Neural crest cell (in vitro differentiated cells): ENCODE measurements around the gene COL4A4. TPM values are rescaled to one million over a fixed set of nuclear protein-coding genes. Genes with fewer than 3 reads are reported as not detected.

Experiments used
- DNase-seq: peaks from one replicate; pipeline ENCODE4 v3.0.0; 2021; ENCODE audit warnings: low read depth, mixed read lengths, low spot score
- H3K27ac Mint-ChIP-seq: one replicate; pipeline ENCODE4 v1.8.0; 2021; ENCODE audit warnings: mild to moderate bottlenecking, mixed read lengths; ENCODE audit not compliant: unreplicated experiment
- H3K27me3 Mint-ChIP-seq: 2 replicates; pipeline ENCODE4 v1.8.0; 2021; ENCODE audit warnings: low read depth, mild to moderate bottlenecking, mixed read lengths
- H3K36me3 Mint-ChIP-seq: 2 replicates; pipeline ENCODE4 v1.8.0; 2021; ENCODE audit warnings: low read depth, mild to moderate bottlenecking, mixed read lengths
- H3K4me1 Mint-ChIP-seq: 2 replicates; pipeline ENCODE4 v1.8.0; 2021; ENCODE audit warnings: mixed read lengths
- H3K4me3 Mint-ChIP-seq: one replicate; pipeline ENCODE4 v1.8.0; 2021; ENCODE audit warnings: mild to moderate bottlenecking, mixed read lengths
- H3K9me3 Mint-ChIP-seq: 2 replicates; pipeline ENCODE4 v1.8.0; 2021; ENCODE audit warnings: mixed read lengths
- total RNA-seq: library from RNA; stranded (reverse); gene quantifications from 2 replicates; pipeline ENCODE4 v1.2.1, GENCODE V29; 2021
- TF ChIP-seq, protein P1 (sequence below): fragments of 200-600 bp; sonication (generic); conservative IDR thresholded peaks from 2 replicates; pipeline ENCODE4 v1.5.0; 2021; ENCODE audit warnings: antibody characterized with exemption, mild to moderate bottlenecking

The COL4A4 gene
- total RNA-seq, 1 donor from 2014 or later: 0.19 TPM

GRCh38 chr2:227186751-227187150 is 22.7 kb upstream of the COL4A4 start:
- H3K27me3 Mint-ChIP-seq: no peaks in the 10 kb centered on the region
- H3K9me3 Mint-ChIP-seq: peaks cover 4% of the 10 kb centered on the region
- H3K4me3 Mint-ChIP-seq: no peak overlapping the region
- peaks cover 23% of the 10 kb centered on the region for H3K4me1 Mint-ChIP-seq
- no peak overlapping the region for H3K27ac Mint-ChIP-seq
- TF ChIP-seq, protein P1, sequence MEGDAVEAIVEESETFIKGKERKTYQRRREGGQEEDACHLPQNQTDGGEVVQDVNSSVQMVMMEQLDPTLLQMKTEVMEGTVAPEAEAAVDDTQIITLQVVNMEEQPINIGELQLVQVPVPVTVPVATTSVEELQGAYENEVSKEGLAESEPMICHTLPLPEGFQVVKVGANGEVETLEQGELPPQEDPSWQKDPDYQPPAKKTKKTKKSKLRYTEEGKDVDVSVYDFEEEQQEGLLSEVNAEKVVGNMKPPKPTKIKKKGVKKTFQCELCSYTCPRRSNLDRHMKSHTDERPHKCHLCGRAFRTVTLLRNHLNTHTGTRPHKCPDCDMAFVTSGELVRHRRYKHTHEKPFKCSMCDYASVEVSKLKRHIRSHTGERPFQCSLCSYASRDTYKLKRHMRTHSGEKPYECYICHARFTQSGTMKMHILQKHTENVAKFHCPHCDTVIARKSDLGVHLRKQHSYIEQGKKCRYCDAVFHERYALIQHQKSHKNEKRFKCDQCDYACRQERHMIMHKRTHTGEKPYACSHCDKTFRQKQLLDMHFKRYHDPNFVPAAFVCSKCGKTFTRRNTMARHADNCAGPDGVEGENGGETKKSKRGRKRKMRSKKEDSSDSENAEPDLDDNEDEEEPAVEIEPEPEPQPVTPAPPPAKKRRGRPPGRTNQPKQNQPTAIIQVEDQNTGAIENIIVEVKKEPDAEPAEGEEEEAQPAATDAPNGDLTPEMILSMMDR: no peak
- no peak for DNase-seq
- H3K36me3 Mint-ChIP-seq: no peaks in the 10 kb centered on the region

GRCh38 chr2:227185615-227186232 is 21.7 kb upstream of the COL4A4 start:
- H3K27me3 Mint-ChIP-seq: no peaks in the 10 kb centered on the region
- H3K27ac Mint-ChIP-seq: no peak overlapping the region
- TF ChIP-seq, protein P1: no peak
- no peak for DNase-seq
- no peaks in the 10 kb centered on the region for H3K36me3 Mint-ChIP-seq
- no peak overlapping the region for H3K4me3 Mint-ChIP-seq
- peaks cover 4% of the 10 kb centered on the region for H3K9me3 Mint-ChIP-seq
- H3K4me1 Mint-ChIP-seq: peaks cover 17% of the 10 kb centered on the region

DNA sequence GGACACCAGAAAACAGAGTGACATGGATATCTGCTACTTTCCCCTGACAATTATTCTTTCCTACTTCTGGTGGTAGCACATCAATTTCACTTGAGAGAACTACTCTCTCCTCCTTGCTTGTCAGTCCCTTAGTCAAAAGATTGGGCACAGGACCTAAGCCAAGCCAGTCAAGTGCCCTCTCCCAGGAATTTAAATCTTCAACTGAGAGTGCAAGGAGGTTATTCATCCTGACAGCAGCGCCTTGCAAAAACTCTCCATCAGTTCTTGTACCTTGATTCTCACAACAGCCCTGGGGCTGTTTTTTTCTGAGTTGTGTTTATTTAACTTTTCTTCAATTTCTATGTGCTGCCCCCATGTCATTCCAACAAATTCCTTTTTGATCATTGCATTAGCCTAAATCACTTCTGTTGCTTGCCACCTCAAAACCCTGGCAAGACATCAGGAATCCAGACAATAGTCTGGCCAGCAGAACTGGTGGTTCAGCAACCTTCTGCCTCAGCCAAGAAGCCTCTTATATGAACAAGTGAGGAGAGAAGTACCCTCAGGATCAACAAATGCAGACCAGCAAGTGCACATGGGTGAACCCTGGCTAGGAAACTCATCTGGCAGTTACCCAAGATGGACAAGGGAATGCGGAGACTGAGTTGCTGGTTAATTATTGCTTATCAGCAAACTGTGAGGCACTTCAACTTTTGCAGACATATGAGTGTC is 19.8 kb upstream of the COL4A4 start:
- Mint-ChIP-seq H3K4me3 (no peak overlapping the region), H3K36me3 (no peaks in the 10 kb centered on the region), H3K4me1 (peaks cover 16% of the 10 kb centered on the region), H3K27me3 (no peaks in the 10 kb centered on the region), H3K27ac (no peak overlapping the region), H3K9me3 (peaks cover 4% of the 10 kb centered on the region)
- TF ChIP-seq, protein P1: no peak
- no peak for DNase-seq

DNA sequence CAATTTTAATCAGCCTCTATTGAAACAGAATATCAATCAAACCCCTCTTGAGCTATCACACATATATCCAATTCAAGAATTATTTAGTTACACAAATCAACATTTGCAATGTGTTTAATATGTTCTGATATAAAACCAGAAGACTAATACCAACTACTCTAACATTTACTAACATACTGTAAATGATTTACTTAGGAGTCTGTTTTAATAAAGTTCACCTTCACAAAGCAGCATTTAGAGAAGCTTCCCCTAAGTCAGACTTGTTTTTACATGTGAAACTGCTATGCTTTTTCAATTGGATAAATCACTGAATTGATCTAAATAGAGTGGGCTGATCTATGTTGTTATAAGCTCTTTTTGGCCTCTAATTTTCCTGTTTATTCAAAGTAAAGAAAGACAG is 18.8 kb upstream of the COL4A4 start:
- no peak for DNase-seq
- no peak overlapping the region for H3K27ac Mint-ChIP-seq
- no peaks in the 10 kb centered on the region for H3K36me3 Mint-ChIP-seq
- H3K4me1 Mint-ChIP-seq: peaks cover 5% of the 10 kb centered on the region
- no peaks in the 10 kb centered on the region for H3K27me3 Mint-ChIP-seq
- no peak overlapping the region for H3K4me3 Mint-ChIP-seq
- peaks cover 4% of the 10 kb centered on the region for H3K9me3 Mint-ChIP-seq
- TF ChIP-seq, protein P1: no peak

DNA sequence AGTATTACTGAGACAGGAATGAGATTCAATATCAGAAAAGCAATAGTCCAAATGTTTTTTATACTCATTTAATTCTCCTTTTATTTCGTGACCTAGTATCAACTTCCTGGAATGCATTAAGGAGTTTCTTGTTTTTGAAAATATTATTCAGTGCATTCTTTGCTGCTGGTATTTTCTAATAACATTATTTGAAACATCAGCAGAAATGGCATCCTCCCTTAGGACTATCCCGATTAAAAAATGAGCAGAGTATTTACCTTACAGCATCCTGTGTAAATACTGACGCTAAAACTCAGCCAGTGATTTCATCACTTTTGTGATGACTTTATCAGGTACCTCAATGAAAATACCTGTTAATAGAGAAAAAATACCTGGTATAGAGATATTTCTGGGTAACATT is 16.8 kb upstream of the COL4A4 start:
- Mint-ChIP-seq H3K27ac (no peak overlapping the region), H3K4me3 (no peak overlapping the region), H3K9me3 (no peaks in the 10 kb centered on the region), H3K36me3 (no peaks in the 10 kb centered on the region), H3K27me3 (no peaks in the 10 kb centered on the region), H3K4me1 (peaks cover 4% of the 10 kb centered on the region)
- DNase-seq: no peak
- TF ChIP-seq, protein P1: no peak
